Measurements from ENCODE around the gene PPP1R9B.

Gene PPP1R9B

GRCh38 chr17:50141026-50141744 lies 9.3 kb downstream of the PPP1R9B start:
- no peak for DNase-seq (ENCODE audit: low read depth)

GRCh38 chr17:50139950-50140885 lies 10.3 kb downstream of the PPP1R9B start:
- DNase-seq (ENCODE audit: low read depth), result peak; percentile 69

- DNase-seq (ENCODE audit: low read depth), result no peak
These were observed 11.2 kb downstream of the PPP1R9B start for GRCh38 chr17:50139185-50139783.

- no peak for DNase-seq (ENCODE audit: low read depth)
These were observed 13.4 kb downstream of the PPP1R9B start for GRCh38 chr17:50137042-50137441.

GRCh38 chr17:50136096-50136687 lies 14.3 kb downstream of the PPP1R9B start:
- DNase-seq (ENCODE audit: low read depth), result no peak

GRCh38 chr17:50135316-50136095 lies 15.0 kb downstream of the PPP1R9B start:
- DNase-seq (ENCODE audit: low read depth), result no peak

- DNase-seq (ENCODE audit: low read depth), result no peak
These were observed 16.0 kb downstream of the PPP1R9B start for GRCh38 chr17:50134206-50135110.

GRCh38 chr17:50133769-50134099 lies 16.7 kb downstream of the PPP1R9B start:
- DNase-seq (ENCODE audit: low read depth), result no peak

GRCh38 chr17:50133028-50133768 lies 17.3 kb downstream of the PPP1R9B start:
- no peak for DNase-seq (ENCODE audit: low read depth)

GRCh38 chr17:50132104-50132794 lies 18.2 kb downstream of the PPP1R9B start:
- no peak for DNase-seq (ENCODE audit: low read depth)

GRCh38 chr17:50130559-50131305 lies 19.7 kb downstream of the PPP1R9B start:
- no peak for DNase-seq (ENCODE audit: low read depth)

- no peak for DNase-seq (ENCODE audit: low read depth)
These were observed 20.5 kb downstream of the PPP1R9B start, which contains the start of gene SAMD14 for GRCh38 chr17:50129728-50130558. TSS of gene SAMD14 (minus strand) at chr17:50130160. CDS start at chr17:50124959, 5,201 bp downstream.

GRCh38 chr17:50129353-50129727 lies 21.1 kb downstream of the PPP1R9B start:
- no peak for DNase-seq (ENCODE audit: low read depth)

- no peak for DNase-seq (ENCODE audit: low read depth)
These were observed 21.8 kb downstream of the PPP1R9B start for GRCh38 chr17:50128441-50129352.

GRCh38 chr17:50127697-50128361 lies 22.6 kb downstream of the PPP1R9B start:
- no peak for DNase-seq (ENCODE audit: low read depth)

Data from fibroblast of the conjunctiva (primary cell).